GM23338 (cell line): Measurements from ENCODE around the gene KRTAP5-3. TPM values are rescaled to one million over a fixed set of nuclear protein-coding genes. Genes with fewer than 3 reads are reported as not detected.

ENCODE experiments used
- ATAC-seq: fragments of 200-7000 bp; cut with Tn5 transposase; 3 replicates; pipeline ENCODE4 v1.9.1; 2020
- DNase-seq: peaks from one replicate; pipeline ENCODE4 v3.0.0-alpha.2; 2015; ENCODE audit warnings: low spot score
- H2AFZ ChIP-seq: fragments of 200-600 bp; sonication (generic); 2 replicates; pipeline ENCODE4 v1.8.0; 2016; ENCODE audit warnings: antibody characterized with exemption, mild to moderate bottlenecking, moderate library complexity
- H3F3A ChIP-seq: fragments of 200-600 bp; sonication (generic); replicated peaks from 2 replicates; pipeline ENCODE4 v1.8.0; 2017; ENCODE audit warnings: antibody characterized with exemption, mixed run types, low read depth
- H3K27ac ChIP-seq: fragments of 200-600 bp; sonication (generic); 2 replicates; pipeline ENCODE4 v1.6.1; 2016; ENCODE audit warnings: low read depth
- H3K27me3 ChIP-seq: fragments of 200-600 bp; sonication (generic); 2 replicates; pipeline ENCODE4 v1.8.0; 2016; ENCODE audit warnings: mild to moderate bottlenecking, mixed run types, moderate library complexity; ENCODE audit not compliant: insufficient read depth
- H3K36me3 ChIP-seq: fragments of 200-600 bp; sonication (generic); 2 replicates; pipeline ENCODE4 v1.8.0; 2016; ENCODE audit warnings: mild to moderate bottlenecking; ENCODE audit not compliant: insufficient read depth
- H3K4me1 ChIP-seq: fragments of 200-600 bp; sonication (generic); 2 replicates; pipeline ENCODE4 v1.8.0; 2016; ENCODE audit warnings: mild to moderate bottlenecking, moderate library complexity; ENCODE audit not compliant: insufficient read depth
- H3K4me2 ChIP-seq: fragments of 200-600 bp; sonication (generic); 2 replicates; pipeline ENCODE4 v1.7.1; 2017; ENCODE audit warnings: mixed run types
- H3K4me3 ChIP-seq: fragments of 200-600 bp; sonication (generic); 2 replicates; pipeline ENCODE4 v1.6.1; 2016; ENCODE audit warnings: mixed run types
- H3K79me2 ChIP-seq: fragments of 200-600 bp; sonication (generic); replicated peaks from 2 replicates; pipeline ENCODE4 v1.8.0; 2017; ENCODE audit warnings: mild to moderate bottlenecking; ENCODE audit not compliant: insufficient read depth
- H3K9me2 ChIP-seq: fragments of 200-600 bp; sonication (generic); 2 replicates; pipeline ENCODE4 v1.8.0; 2017; ENCODE audit not compliant: insufficient read depth
- H4K20me1 ChIP-seq: fragments of 200-600 bp; sonication (generic); replicated peaks from 2 replicates; pipeline ENCODE4 v1.8.0; 2017; ENCODE audit warnings: mild to moderate bottlenecking; ENCODE audit not compliant: insufficient read depth
- H3K27ac Mint-ChIP-seq: 2 replicates; pipeline ENCODE4 v1.8.0; 2020; ENCODE audit warnings: inconsistent platforms, mild to moderate bottlenecking, moderate library complexity, mixed read lengths
- H3K27me3 Mint-ChIP-seq: 3 replicates; pipeline ENCODE4 v1.8.0; 2022; ENCODE audit warnings: low read depth, mild to moderate bottlenecking, moderate library complexity, mixed read lengths, inconsistent platforms; ENCODE audit not compliant: insufficient read depth, poor library complexity
- H3K36me3 Mint-ChIP-seq: 3 replicates; pipeline ENCODE4 v1.8.0; 2021; ENCODE audit warnings: low read depth, mild to moderate bottlenecking, inconsistent platforms, moderate library complexity, mixed read lengths
- H3K4me1 Mint-ChIP-seq: 3 replicates; pipeline ENCODE4 v1.8.0; 2020; ENCODE audit warnings: mild to moderate bottlenecking, inconsistent platforms, mixed read lengths
- H3K4me3 Mint-ChIP-seq: 3 replicates; pipeline ENCODE4 v1.8.0; 2021; ENCODE audit warnings: moderate library complexity, mild to moderate bottlenecking, inconsistent platforms, mixed read lengths
- H3K9me3 Mint-ChIP-seq: 3 replicates; pipeline ENCODE4 v1.8.0; 2020; ENCODE audit warnings: moderate library complexity, mild to moderate bottlenecking, inconsistent platforms, mixed read lengths
- CREB1 ChIP-seq: fragments of 250-450 bp; sonication (Bioruptor Pico); IDR thresholded peaks from 2 replicates; pipeline ENCODE4 v1.5.0; 2020; ENCODE audit warnings: low read depth, mild to moderate bottlenecking, moderate library complexity
- EZH2 ChIP-seq: fragments of 200-600 bp; sonication (generic); IDR thresholded peaks from one replicate; pipeline ENCODE4 v1.8.0; 2017; ENCODE audit warnings: antibody characterized with exemption, mild to moderate bottlenecking, low read depth; ENCODE audit not compliant: unreplicated experiment
- JUNB ChIP-seq: IDR thresholded peaks from one replicate; pipeline ENCODE4 v1.6.1; 2016; ENCODE audit warnings: antibody characterized with exemption; ENCODE audit not compliant: unreplicated experiment
- POLR2AphosphoS5 ChIP-seq: IDR thresholded peaks from 2 replicates; pipeline ENCODE4 v1.6.1; 2016; ENCODE audit warnings: antibody characterized with exemption, low read depth
- ZNF114 ChIP-seq: fragments of 250-450 bp; sonication (Bioruptor Pico); IDR thresholded peaks from 2 replicates; pipeline ENCODE4 v1.5.0; 2020; ENCODE audit warnings: mild to moderate bottlenecking, moderate library complexity
- ZNF331 ChIP-seq: fragments of 250-450 bp; sonication (Bioruptor Pico); IDR thresholded peaks from 2 replicates; pipeline ENCODE4 v1.5.0; 2020; ENCODE audit warnings: low read depth, mild to moderate bottlenecking, moderate library complexity
- polyA plus RNA-seq: library from polyadenylated mRNA; unstranded; fragments of >200 nt; fragmentation: Nextera tagmentation; extraction: Ambion mirVana; gene quantifications from 2 replicates; pipeline ENCODE4 v1.2.1, GENCODE V29; 2016
- total RNA-seq: library from RNA; depleted of rRNA; stranded (reverse); fragments of >200 nt; shearing (Covaris generic); gene quantifications from 2 replicates; pipeline ENCODE4 v1.2.3, GENCODE V29; 2014
- TF ChIP-seq, protein P1 (sequence below): IDR thresholded peaks from one replicate; pipeline ENCODE4 v1.6.1; 2018; ENCODE audit warnings: antibody characterized with exemption; ENCODE audit not compliant: unreplicated experiment
- TF ChIP-seq, protein P2 (sequence below): IDR thresholded peaks from 2 replicates; pipeline ENCODE4 v1.6.1; 2016; ENCODE audit warnings: antibody characterized with exemption
- TF ChIP-seq, protein P3 (sequence below), 2 experiments: fragments of 200-600 bp in 1 of 2; sonication (generic) in 1 of 2; conservative IDR thresholded peaks; 2 replicates each; pipeline versions ENCODE4 v1.5.1 to v1.6.1; 2016 to 2017; ENCODE audit warnings: antibody characterized with exemption in 2 of 2, low read depth in 2 of 2, mild to moderate bottlenecking in 2 of 2, moderate library complexity in 1 of 2

The KRTAP5-3 gene
- total and polyA plus RNA-seq, 2 experiments from 2014 or later, result not detected

- no peak for TF ChIP-seq ZNF114 (CRISPR knock-in tag)
- TF ChIP-seq, protein P1, sequence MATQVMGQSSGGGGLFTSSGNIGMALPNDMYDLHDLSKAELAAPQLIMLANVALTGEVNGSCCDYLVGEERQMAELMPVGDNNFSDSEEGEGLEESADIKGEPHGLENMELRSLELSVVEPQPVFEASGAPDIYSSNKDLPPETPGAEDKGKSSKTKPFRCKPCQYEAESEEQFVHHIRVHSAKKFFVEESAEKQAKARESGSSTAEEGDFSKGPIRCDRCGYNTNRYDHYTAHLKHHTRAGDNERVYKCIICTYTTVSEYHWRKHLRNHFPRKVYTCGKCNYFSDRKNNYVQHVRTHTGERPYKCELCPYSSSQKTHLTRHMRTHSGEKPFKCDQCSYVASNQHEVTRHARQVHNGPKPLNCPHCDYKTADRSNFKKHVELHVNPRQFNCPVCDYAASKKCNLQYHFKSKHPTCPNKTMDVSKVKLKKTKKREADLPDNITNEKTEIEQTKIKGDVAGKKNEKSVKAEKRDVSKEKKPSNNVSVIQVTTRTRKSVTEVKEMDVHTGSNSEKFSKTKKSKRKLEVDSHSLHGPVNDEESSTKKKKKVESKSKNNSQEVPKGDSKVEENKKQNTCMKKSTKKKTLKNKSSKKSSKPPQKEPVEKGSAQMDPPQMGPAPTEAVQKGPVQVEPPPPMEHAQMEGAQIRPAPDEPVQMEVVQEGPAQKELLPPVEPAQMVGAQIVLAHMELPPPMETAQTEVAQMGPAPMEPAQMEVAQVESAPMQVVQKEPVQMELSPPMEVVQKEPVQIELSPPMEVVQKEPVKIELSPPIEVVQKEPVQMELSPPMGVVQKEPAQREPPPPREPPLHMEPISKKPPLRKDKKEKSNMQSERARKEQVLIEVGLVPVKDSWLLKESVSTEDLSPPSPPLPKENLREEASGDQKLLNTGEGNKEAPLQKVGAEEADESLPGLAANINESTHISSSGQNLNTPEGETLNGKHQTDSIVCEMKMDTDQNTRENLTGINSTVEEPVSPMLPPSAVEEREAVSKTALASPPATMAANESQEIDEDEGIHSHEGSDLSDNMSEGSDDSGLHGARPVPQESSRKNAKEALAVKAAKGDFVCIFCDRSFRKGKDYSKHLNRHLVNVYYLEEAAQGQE, result no peak
- TF ChIP-seq ZNF331 (CRISPR knock-in tag), result no peak
- no peak for TF ChIP-seq EZH2
- TF ChIP-seq JUNB, result no peak
- TF ChIP-seq POLR2AphosphoS5, result no peak
- TF ChIP-seq, protein P2, sequence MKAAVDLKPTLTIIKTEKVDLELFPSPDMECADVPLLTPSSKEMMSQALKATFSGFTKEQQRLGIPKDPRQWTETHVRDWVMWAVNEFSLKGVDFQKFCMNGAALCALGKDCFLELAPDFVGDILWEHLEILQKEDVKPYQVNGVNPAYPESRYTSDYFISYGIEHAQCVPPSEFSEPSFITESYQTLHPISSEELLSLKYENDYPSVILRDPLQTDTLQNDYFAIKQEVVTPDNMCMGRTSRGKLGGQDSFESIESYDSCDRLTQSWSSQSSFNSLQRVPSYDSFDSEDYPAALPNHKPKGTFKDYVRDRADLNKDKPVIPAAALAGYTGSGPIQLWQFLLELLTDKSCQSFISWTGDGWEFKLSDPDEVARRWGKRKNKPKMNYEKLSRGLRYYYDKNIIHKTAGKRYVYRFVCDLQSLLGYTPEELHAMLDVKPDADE, result no peak
Observed at GRCh38 chr11:1567721-1568100, 40.6 kb downstream of the KRTAP5-3 start (continued).

GRCh38 chr11:1567052-1567720 lies 41.1 kb downstream of the KRTAP5-3 start:
- no peak overlapping the region for H3K27ac ChIP-seq
- H3K4me1 ChIP-seq, result peaks cover 27% of the 10 kb centered on the region
- H3K4me3 ChIP-seq, result no peak overlapping the region
- H3K79me2 ChIP-seq, result no peaks in the 10 kb centered on the region
- H2AFZ ChIP-seq, result no peak overlapping the region
- ATAC-seq (no peak), DNase-seq (no peak)
- peaks cover 23% of the 10 kb centered on the region for H3K27me3 Mint-ChIP-seq
- no peaks in the 10 kb centered on the region for H3K9me2 ChIP-seq
- no peaks in the 10 kb centered on the region for H3K36me3 Mint-ChIP-seq
- H3K27me3 ChIP-seq, result peaks cover 27% of the 10 kb centered on the region
- no peak overlapping the region for H3K4me2 ChIP-seq
- no peak overlapping the region for H3K27ac Mint-ChIP-seq
- H3K9me3 Mint-ChIP-seq, result no peaks in the 10 kb centered on the region
- TF ChIP-seq, protein P3, sequence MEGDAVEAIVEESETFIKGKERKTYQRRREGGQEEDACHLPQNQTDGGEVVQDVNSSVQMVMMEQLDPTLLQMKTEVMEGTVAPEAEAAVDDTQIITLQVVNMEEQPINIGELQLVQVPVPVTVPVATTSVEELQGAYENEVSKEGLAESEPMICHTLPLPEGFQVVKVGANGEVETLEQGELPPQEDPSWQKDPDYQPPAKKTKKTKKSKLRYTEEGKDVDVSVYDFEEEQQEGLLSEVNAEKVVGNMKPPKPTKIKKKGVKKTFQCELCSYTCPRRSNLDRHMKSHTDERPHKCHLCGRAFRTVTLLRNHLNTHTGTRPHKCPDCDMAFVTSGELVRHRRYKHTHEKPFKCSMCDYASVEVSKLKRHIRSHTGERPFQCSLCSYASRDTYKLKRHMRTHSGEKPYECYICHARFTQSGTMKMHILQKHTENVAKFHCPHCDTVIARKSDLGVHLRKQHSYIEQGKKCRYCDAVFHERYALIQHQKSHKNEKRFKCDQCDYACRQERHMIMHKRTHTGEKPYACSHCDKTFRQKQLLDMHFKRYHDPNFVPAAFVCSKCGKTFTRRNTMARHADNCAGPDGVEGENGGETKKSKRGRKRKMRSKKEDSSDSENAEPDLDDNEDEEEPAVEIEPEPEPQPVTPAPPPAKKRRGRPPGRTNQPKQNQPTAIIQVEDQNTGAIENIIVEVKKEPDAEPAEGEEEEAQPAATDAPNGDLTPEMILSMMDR (conservative IDR thresholded peaks at IDR 0.05; ENCODE audit: low read depth in 2 of 2), result 0 out of 4 replicates have a peak, but pooled peaks of 1 of the 2 experiments have one; percentile 11
- TF ChIP-seq CREB1 (CRISPR knock-in tag) (no peak), ZNF114 (CRISPR knock-in tag) (no peak), EZH2 (no peak)
- TF ChIP-seq, protein P1, result no peak
- peaks cover 5% of the 10 kb centered on the region; the same call in 1 of the 2 replicates for H3F3A ChIP-seq
- H3K4me1 Mint-ChIP-seq, result peaks cover 21% of the 10 kb centered on the region
- H4K20me1 ChIP-seq, result no peaks in the 10 kb centered on the region
- H3K36me3 ChIP-seq, result no peaks in the 10 kb centered on the region
- H3K4me3 Mint-ChIP-seq, result no peak overlapping the region
